ENCODE results near the gene PRTG.

GRCh38 chr15:55637086-55637485 is 105.9 kb downstream of the PRTG start:
- TF ChIP-seq CTCF (IDR thresholded peaks at IDR 0.05; ENCODE audit: low read depth, low read length, poor library complexity, severe bottlenecking): no peak
- no peak for TF ChIP-seq EZH2phosphoT487 (IDR thresholded peaks at IDR 0.05; ENCODE audit: borderline replicate concordance, low read length)

Measured in DOHH2 (cell line).